ENCODE data around the gene LRRC17.

DNA sequence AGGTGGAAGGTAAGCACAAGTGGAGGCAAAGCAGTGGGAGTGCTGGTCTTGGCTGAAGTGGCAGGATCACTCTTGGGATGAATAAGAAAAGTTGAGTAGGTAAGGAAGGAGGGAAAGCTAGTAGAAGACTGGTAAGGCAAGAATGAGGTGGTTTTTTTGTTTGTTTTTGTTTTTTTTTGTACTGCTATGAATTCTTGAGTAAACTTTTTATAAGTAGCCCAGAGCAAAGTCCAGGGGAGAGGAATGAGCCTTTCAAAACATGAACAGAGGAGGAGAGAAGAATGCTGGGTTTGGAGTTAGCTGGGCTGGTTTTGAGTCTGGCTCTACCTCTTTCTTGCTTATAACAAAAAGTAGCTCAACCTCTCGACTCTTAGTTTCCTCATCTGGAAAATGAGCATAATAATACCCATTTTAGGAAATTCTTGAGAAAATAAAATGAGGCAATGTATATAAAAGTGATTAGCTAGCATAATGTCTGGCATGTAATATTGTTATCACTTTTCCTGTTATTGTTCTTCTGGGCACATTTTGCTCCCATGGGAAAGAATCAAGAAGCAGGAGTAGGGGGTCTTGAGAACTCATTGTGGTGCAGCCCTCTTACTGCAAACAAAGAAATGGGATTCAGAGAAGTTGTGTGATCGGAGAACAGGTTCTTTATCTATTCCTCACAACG, 24.1 kb upstream of the LRRC17 start:
- TF ChIP-seq, protein P1, sequence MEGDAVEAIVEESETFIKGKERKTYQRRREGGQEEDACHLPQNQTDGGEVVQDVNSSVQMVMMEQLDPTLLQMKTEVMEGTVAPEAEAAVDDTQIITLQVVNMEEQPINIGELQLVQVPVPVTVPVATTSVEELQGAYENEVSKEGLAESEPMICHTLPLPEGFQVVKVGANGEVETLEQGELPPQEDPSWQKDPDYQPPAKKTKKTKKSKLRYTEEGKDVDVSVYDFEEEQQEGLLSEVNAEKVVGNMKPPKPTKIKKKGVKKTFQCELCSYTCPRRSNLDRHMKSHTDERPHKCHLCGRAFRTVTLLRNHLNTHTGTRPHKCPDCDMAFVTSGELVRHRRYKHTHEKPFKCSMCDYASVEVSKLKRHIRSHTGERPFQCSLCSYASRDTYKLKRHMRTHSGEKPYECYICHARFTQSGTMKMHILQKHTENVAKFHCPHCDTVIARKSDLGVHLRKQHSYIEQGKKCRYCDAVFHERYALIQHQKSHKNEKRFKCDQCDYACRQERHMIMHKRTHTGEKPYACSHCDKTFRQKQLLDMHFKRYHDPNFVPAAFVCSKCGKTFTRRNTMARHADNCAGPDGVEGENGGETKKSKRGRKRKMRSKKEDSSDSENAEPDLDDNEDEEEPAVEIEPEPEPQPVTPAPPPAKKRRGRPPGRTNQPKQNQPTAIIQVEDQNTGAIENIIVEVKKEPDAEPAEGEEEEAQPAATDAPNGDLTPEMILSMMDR (conservative IDR thresholded peaks at IDR 0.05): no peak
- TF ChIP-seq EZH2 (IDR thresholded peaks at IDR 0.05; ENCODE audit: low read depth): no peak
